ENCODE data around the gene COL8A1. TPM values are rescaled to one million over a fixed set of nuclear protein-coding genes. Genes with fewer than 3 reads are reported as not detected.
"Not testable (repeated sequence)": the region's sequence is repeated elsewhere in the genome, so short reads cannot be mapped to it uniquely, and the experiment has no call there.

COL8A1 gene
- total RNA-seq, 2 experiments from 2014 or later: 0.10 TPM; not detected in 1

DNA sequence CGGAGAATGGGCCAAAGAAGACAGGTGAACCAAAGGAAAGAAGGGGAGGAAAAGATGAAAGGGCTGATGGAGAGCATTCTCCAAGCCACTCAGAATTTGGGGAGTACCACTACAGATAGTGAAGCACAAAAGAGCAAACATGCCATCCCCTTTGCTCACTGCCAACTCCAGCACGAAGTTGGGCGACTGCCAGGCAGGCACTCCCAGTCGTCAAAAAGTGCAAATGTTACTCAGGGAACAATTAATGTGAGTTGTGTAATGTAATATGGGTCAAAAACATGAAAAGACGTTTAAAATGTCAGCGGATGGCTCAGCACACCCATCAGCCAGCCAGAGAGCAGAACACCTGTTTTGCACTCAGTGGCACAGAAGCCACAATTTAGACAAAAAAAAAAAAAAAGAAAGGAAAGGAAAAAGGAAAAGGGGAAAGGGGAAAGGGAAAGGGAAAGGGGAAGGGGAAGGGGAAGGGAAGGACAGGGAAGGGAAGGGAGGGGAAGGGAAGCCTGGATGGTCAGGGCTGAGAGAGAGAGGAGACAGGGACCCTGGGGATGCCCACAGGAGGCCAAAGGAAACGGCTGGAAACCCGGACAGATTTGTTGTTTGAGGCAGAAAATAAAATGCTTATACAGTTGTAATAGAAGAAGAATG is 82.7 kb downstream of the COL8A1 start:
- H3K27ac Mint-ChIP-seq: no peak overlapping the region
- ATAC-seq (no peak), DNase-seq (no peak)
- no peaks in the 10 kb centered on the region for H3K4me1 Mint-ChIP-seq (ENCODE audit: low read depth)
- ChIA-PET POLR2A (no interaction called here), CTCF (no interaction called here)
- no peak overlapping the region for H3K4me3 Mint-ChIP-seq
- H3K9me3 Mint-ChIP-seq (ENCODE audit: insufficient read depth): no peaks in the 10 kb centered on the region
- H3K27me3 Mint-ChIP-seq (ENCODE audit: low read depth): no peaks in the 10 kb centered on the region
- no peaks in the 10 kb centered on the region for H3K36me3 Mint-ChIP-seq (ENCODE audit: low read depth)

DNA sequence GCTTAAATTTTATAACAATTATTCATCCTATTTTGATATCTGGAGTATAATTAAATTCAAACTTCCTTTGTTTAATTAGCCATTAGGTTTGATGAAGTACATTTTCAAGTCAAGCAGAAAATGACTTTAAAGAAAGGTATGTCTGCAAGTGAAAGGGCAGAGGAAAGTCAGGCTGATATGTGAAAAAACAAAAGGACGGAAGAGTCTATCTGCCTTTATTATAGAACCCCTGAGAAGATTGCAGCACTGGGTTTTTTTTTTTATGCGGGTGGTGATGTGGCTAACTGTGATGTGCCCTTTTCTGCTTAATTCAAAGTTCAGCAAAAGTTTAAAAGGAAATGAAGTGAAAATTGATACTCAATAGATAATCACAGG is 83.2 kb downstream of the COL8A1 start:
- H3K4me3 Mint-ChIP-seq: no peak overlapping the region
- ATAC-seq: no peak
- H3K9me3 Mint-ChIP-seq (ENCODE audit: insufficient read depth): no peaks in the 10 kb centered on the region
- H3K27me3 Mint-ChIP-seq (ENCODE audit: low read depth): no peaks in the 10 kb centered on the region
- ChIA-PET CTCF (no interaction called here), POLR2A (no interaction called here)
- no peak for DNase-seq
- H3K27ac Mint-ChIP-seq: no peak overlapping the region
- no peaks in the 10 kb centered on the region for H3K36me3 Mint-ChIP-seq (ENCODE audit: low read depth)
- H3K4me1 Mint-ChIP-seq (ENCODE audit: low read depth): no peaks in the 10 kb centered on the region

DNA sequence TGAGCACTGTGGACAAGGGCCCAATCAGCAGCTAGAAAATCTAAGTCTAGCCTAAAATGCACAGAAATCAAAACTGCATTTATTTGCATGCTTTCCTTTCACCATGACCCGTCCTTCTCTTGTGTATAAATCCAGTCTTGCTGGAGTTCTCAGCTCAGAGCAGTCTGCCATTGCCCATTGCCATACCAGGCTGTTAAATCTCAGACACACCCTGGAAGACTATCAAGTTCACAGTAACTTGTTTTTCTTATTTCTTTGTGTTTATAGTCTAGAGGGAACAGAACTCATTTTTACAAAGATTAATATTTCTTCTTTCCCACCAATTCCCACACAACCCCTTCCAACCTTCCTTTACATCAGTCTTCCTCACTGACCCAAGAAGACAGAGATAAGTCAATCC is 85.9 kb downstream of the COL8A1 start:
- Mint-ChIP-seq H3K4me1 (ENCODE audit: low read depth) (no peaks in the 10 kb centered on the region), H3K27ac (no peak overlapping the region), H3K9me3 (ENCODE audit: insufficient read depth) (no peaks in the 10 kb centered on the region), H3K4me3 (no peak overlapping the region), H3K36me3 (ENCODE audit: low read depth) (no peaks in the 10 kb centered on the region), H3K27me3 (ENCODE audit: low read depth) (no peaks in the 10 kb centered on the region)
- ChIA-PET POLR2A (no interaction called here), CTCF (no interaction called here)
- DNase-seq (no peak), ATAC-seq (no peak)

DNA sequence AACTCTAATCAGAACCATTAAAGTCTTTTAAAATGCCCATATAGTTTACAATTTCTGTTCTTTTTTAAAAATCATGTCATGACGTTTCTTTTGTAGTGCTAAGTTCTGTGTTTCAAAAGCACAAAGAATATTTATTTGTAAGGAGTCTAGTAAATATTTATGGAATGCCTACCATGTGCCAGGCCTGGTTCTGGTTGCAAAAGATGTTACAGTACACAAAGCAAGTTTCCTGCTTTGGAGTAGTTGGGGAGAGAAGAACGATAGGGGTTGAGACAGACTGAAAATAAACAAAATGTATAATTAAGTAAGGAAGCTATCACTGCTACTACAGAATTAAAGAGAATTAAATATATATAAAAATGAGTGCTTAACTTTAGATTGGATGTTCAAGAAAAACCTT is 92.5 kb downstream of the COL8A1 start:
- Mint-ChIP-seq H3K27ac (no peak overlapping the region), H3K4me1 (ENCODE audit: low read depth) (no peaks in the 10 kb centered on the region), H3K4me3 (no peak overlapping the region), H3K36me3 (ENCODE audit: low read depth) (no peaks in the 10 kb centered on the region), H3K27me3 (ENCODE audit: low read depth) (peaks cover 2% of the 10 kb centered on the region), H3K9me3 (ENCODE audit: insufficient read depth) (no peaks in the 10 kb centered on the region)
- ATAC-seq (no peak), DNase-seq (no peak)
- ChIA-PET POLR2A (no interaction called here), CTCF (no interaction called here)

DNA sequence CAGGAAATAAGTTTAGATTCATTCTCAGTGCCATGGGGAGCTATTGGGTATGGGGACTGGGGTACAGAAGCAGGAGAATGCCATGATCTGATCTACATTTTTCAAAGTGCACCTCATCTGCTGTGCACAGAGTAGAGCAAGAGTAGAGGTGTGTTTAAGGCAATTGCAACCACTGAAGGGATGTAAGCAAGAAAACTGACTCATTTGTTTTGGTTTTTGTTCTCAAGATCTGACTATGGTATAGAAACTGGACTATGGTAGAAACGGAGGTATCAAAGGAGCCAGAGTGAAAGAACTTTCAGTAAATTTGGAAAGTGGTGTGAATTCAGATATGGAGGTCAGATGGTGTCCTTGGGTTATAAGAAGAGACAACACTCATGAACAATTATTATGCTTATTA is 93.1 kb downstream of the COL8A1 start:
- POLR2A ChIA-PET: no interaction called here
- no peaks in the 10 kb centered on the region for H3K9me3 Mint-ChIP-seq (ENCODE audit: insufficient read depth)
- no peak for DNase-seq
- H3K27ac Mint-ChIP-seq: no peak overlapping the region
- ATAC-seq: no peak
- CTCF ChIA-PET: no interaction called here
- H3K36me3 Mint-ChIP-seq (ENCODE audit: low read depth): no peaks in the 10 kb centered on the region
- H3K4me3 Mint-ChIP-seq: no peak overlapping the region
- H3K4me1 Mint-ChIP-seq (ENCODE audit: low read depth): no peaks in the 10 kb centered on the region
- peaks cover 2% of the 10 kb centered on the region for H3K27me3 Mint-ChIP-seq (ENCODE audit: low read depth)

DNA sequence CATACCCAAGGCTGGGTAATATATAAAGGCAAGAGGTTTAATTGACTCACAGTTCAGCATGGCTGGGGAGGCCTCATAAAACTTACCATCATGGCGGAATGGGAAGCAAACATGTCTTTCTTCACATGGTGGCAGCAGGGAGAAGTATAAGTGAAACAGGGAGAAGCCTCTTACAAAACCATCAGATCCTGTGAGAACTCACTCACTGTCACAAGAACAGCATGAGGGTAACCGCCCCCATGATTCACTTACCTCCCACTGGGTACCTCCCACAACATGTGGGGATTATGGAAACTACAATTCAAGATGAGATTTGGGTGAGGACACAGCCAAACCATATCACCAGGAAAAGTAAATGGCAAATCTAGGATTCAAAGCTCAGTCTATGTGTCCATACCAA is 102.0 kb downstream of the COL8A1 start:
- H3K36me3 Mint-ChIP-seq (ENCODE audit: low read depth); H3K4me3 Mint-ChIP-seq; H3K4me1 Mint-ChIP-seq (ENCODE audit: low read depth); ATAC-seq; CTCF ChIA-PET; H3K9me3 Mint-ChIP-seq (ENCODE audit: insufficient read depth); DNase-seq; H3K27me3 Mint-ChIP-seq (ENCODE audit: low read depth); H3K27ac Mint-ChIP-seq: not testable (repeated sequence)
- POLR2A ChIA-PET: interaction anchor here (0.6 kb wide), 1 partner anchor 9 kb away, joined by 3 read pairs; no protein-coding TSS in a partner anchor

DNA sequence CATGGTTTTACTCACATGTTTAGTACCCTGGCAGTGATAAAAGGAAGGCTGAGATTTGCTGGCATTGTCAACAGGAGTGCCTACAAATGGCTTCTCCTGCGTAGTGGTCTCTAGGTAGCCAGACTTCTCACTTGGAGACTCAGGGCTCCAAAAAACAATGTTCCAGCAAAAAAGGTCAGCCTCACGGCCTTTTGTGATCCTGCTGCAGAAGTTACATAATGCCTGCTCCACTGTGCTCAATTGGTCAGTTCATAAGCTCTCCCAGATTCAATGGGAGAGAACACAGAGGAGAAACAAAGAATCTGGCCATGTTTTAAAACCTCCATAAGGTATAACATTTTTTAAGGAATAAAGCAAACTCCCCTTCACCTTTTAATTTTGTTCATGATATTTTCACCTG is 103.2 kb downstream of the COL8A1 start:
- DNase-seq: no peak
- CTCF ChIA-PET: no interaction called here
- POLR2A ChIA-PET: no interaction called here
- Mint-ChIP-seq H3K27ac (no peak overlapping the region), H3K9me3 (ENCODE audit: insufficient read depth) (no peaks in the 10 kb centered on the region), H3K36me3 (ENCODE audit: low read depth) (no peaks in the 10 kb centered on the region), H3K4me1 (ENCODE audit: low read depth) (no peaks in the 10 kb centered on the region), H3K27me3 (ENCODE audit: low read depth) (no peaks in the 10 kb centered on the region), H3K4me3 (no peak overlapping the region)
- ATAC-seq: no peak

DNA sequence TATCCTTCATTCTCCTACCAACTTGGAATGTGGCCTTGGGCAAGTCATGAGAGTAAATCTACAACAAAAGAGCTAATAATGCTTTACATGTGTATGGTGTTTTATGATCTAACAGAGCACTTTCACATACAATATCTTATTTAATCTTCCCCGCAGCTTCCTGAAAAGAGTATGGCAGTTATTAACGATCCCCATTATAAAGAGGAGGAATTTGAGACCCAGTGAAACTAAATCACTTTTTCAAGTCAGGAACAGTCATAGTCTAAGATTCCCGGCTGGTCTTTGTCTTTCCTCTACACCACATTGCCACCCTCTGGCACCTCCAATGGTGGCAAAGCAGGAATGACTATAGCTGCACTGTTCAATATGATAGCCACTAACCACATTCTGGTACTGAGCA is 109.5 kb downstream of the COL8A1 start:
- no peaks in the 10 kb centered on the region for H3K9me3 Mint-ChIP-seq (ENCODE audit: insufficient read depth)
- no peaks in the 10 kb centered on the region for H3K4me1 Mint-ChIP-seq (ENCODE audit: low read depth)
- no peaks in the 10 kb centered on the region for H3K36me3 Mint-ChIP-seq (ENCODE audit: low read depth)
- no peak for DNase-seq
- H3K27me3 Mint-ChIP-seq (ENCODE audit: low read depth): peaks cover 8% of the 10 kb centered on the region
- ChIA-PET CTCF (no interaction called here), POLR2A (no interaction called here)
- no peak overlapping the region for H3K4me3 Mint-ChIP-seq
- ATAC-seq: no peak
- H3K27ac Mint-ChIP-seq: no peak overlapping the region

DNA sequence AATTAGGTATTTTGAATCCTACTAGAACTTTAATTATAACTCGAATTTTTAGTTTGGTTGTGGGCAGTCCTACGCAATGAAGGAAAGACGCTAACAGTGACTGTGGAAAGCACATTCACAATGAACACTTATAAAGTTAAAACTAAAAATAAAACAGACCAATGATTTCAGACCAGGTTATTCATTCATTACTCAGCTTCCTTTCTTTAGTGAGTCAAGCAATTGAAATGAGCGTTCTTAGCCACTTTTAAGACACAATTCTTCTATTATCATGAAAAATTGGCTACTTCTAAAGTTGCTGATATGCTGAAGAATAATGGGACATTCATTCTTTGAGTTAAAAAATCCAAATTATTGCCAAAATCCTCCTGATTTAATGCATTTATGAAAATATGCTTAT is 113.3 kb downstream of the COL8A1 start:
- H3K36me3 Mint-ChIP-seq (ENCODE audit: low read depth): no peaks in the 10 kb centered on the region
- no peak for ATAC-seq
- H3K4me1 Mint-ChIP-seq (ENCODE audit: low read depth): no peaks in the 10 kb centered on the region
- peaks cover 16% of the 10 kb centered on the region for H3K27me3 Mint-ChIP-seq (ENCODE audit: low read depth)
- H3K9me3 Mint-ChIP-seq (ENCODE audit: insufficient read depth): no peaks in the 10 kb centered on the region
- H3K27ac Mint-ChIP-seq: no peak overlapping the region
- no peak for DNase-seq
- H3K4me3 Mint-ChIP-seq: no peak overlapping the region
- ChIA-PET POLR2A (no interaction called here), CTCF (interaction anchor here (1.2 kb wide), 1 partner anchor 106 kb away, joined by 3 read pairs; no protein-coding TSS in a partner anchor)

DNA sequence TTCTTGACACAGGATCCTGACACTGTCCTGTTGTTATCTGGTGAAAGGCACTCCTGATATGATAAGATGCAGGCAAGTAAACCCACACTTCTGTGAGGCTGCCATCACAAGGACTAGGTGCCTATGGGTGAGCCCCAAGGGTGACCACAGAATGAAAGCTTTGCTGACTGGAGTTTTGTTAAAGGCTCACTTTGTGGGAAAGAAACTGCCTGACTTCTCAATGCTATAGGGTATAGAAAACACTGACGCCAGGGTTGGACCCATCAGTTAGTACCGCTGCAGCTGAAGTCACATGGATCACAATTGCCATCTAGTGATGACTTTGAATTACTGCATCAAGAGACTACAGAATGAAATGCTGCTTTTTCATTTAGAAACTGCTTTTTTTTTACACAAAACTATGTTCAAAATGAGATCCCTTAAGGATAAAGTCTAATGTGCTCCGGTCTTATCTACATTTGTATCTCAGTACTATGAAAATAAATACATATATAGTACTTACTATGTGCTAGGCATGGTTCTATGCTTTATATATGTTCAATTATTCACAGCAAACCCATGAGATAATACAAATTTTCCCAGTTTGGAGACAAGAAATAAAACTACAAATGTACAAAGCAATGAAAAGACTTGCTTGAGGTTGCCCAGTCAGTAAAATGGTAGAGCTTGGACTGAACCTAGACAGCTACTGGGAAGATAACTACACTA is 115.0 kb downstream of the COL8A1 start:
- ChIA-PET CTCF (interaction anchor here (0.7 to 1.7 kb wide), 6 partner anchors 22 to 936 kb away, joined by 3 to 8 read pairs (median 3); no protein-coding TSS in a partner anchor), POLR2A (no interaction called here)
- ATAC-seq (peak; percentile 78), DNase-seq (peak; percentile 36)
- no peaks in the 10 kb centered on the region for H3K4me1 Mint-ChIP-seq (ENCODE audit: low read depth)
- H3K27me3 Mint-ChIP-seq (ENCODE audit: low read depth): peaks cover 19% of the 10 kb centered on the region
- no peak overlapping the region for H3K27ac Mint-ChIP-seq
- no peaks in the 10 kb centered on the region for H3K36me3 Mint-ChIP-seq (ENCODE audit: low read depth)
- H3K4me3 Mint-ChIP-seq: no peak overlapping the region
- H3K9me3 Mint-ChIP-seq (ENCODE audit: insufficient read depth): no peaks in the 10 kb centered on the region

DNA sequence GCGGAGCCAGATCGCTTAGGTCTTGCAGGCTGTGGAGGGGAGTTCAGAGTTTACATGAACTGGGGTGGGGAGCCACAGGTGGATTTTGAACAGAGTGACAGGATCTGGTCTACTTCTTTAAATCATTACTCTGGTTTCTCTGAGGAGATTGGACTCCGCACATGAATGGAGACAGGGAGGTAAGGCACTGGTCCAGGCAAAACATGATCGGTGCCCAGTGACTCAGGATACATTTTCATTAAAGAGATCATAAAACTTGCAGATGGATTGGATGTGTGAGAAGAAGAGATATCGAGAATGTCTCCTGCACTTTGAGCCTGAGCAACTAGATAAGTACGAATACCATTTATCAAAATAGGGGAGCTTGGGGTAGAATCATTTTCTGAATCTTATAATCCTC is 117.4 kb downstream of the COL8A1 start:
- Mint-ChIP-seq H3K36me3 (ENCODE audit: low read depth) (no peaks in the 10 kb centered on the region), H3K4me3 (no peak overlapping the region), H3K4me1 (ENCODE audit: low read depth) (no peaks in the 10 kb centered on the region), H3K27ac (no peak overlapping the region), H3K9me3 (ENCODE audit: insufficient read depth) (no peaks in the 10 kb centered on the region), H3K27me3 (ENCODE audit: low read depth) (peaks cover 23% of the 10 kb centered on the region)
- ATAC-seq (no peak), DNase-seq (no peak)
- ChIA-PET CTCF (interaction anchor here (1.1 kb wide), 1 partner anchor 10 kb away, joined by 3 read pairs; no protein-coding TSS in a partner anchor), POLR2A (no interaction called here)

DNA sequence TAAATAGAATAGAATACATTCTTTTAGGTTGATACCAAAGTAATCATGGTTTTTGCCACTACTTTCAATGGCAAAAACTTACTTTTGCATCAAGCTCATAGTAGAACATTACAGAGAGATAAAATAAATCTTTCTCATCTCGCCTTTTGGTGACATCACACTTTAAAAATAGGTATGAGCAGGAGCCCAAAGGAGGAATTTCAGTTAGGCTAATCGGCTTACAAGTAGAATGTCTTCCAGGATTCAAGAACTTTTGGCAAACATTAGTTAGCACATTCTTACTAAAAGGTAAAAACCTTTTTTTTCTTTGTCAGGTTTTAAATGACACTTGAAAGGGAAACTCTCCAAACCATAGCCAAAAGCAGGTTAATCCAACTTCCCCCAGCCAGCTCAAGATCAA is 119.6 kb downstream of the COL8A1 start:
- Mint-ChIP-seq H3K27me3 (ENCODE audit: low read depth) (peaks cover 21% of the 10 kb centered on the region), H3K36me3 (ENCODE audit: low read depth) (no peaks in the 10 kb centered on the region), H3K9me3 (ENCODE audit: insufficient read depth) (no peaks in the 10 kb centered on the region), H3K4me1 (ENCODE audit: low read depth) (no peaks in the 10 kb centered on the region), H3K27ac (no peak overlapping the region), H3K4me3 (no peak overlapping the region)
- DNase-seq (no peak), ATAC-seq (no peak)
- POLR2A ChIA-PET: no interaction called here
- CTCF ChIA-PET: no interaction called here
